Adrenal gland (tissue), 12 donors: ENCODE data around the gene NPVF. TPM values are rescaled to one million over a fixed set of nuclear protein-coding genes. Genes with fewer than 3 reads are reported as not detected.

ENCODE experiments used
- DNase-seq, 7 donors: peaks; one replicate each; pipeline ENCODE4 v3.0.0-alpha.2; 2019 to 2020
- H3K27ac ChIP-seq, 5 donors: fragments of 200-600 bp; sonication (generic) in 4 of 5; 1 replicate in 3 of 5; 2 replicates in 2 of 5; pipeline versions ENCODE4 v1.5.1 to v1.8.0; 2016 to 2020; ENCODE audit warnings: mild to moderate bottlenecking in 1 of 5
- H3K27me3 ChIP-seq: fragments of 200-600 bp; 2 replicates; pipeline ENCODE4 v1.8.0; 2021
- H3K36me3 ChIP-seq, 2 donors: fragments of 200-600 bp; replicated peaks in 1 of 2; 1 replicate in 1 of 2; 2 replicates in 1 of 2; pipeline versions ENCODE4 v1.5.1 to v1.8.0; 2018 to 2022
- H3K4me1 ChIP-seq, 2 donors: fragments of 200-600 bp; replicated peaks in 1 of 2; 1 replicate in 1 of 2; 2 replicates in 1 of 2; pipeline versions ENCODE4 v1.5.1 to v1.8.0; 2018 to 2021
- H3K4me3 ChIP-seq, 4 donors: fragments of 200-600 bp; sonication (generic) in 3 of 4; one replicate each; pipeline ENCODE4 v1.5.1; 2016 to 2018
- H3K9me3 ChIP-seq, 3 donors: fragments of 200-600 bp; sonication (generic) in 1 of 3; replicated peaks in 1 of 3; 1 replicate in 2 of 3; 2 replicates in 1 of 3; pipeline versions ENCODE4 v1.5.1 to v1.8.0; 2016 to 2021
- CTCF ChIP-seq, 6 experiments: fragments of 450-650 bp in 4 of 6; fragments of 200-600 bp in 2 of 6; sonication (generic) in 1 of 6; IDR thresholded peaks; 1 replicate in 5 of 6; 2 replicates in 1 of 6; pipeline versions ENCODE4 v1.5.1 to v1.8.0; 2016 to 2021; ENCODE audit warnings: antibody characterized with exemption in 6 of 6, mild to moderate bottlenecking in 2 of 6, moderate library complexity in 1 of 6
- POLR2A ChIP-seq, 2 donors: fragments of 450-650 bp; IDR thresholded peaks; one replicate each; pipeline ENCODE4 v1.6.1; 2017; ENCODE audit warnings: antibody characterized with exemption in 2 of 2, mild to moderate bottlenecking in 2 of 2, moderate library complexity in 1 of 2
- WGBS, 4 donors: extraction: QIAGEN DNeasy Blood & Tissue Kit in 2 of 4; methylation state at CpG; one replicate each; pipeline versions ENCODE4 v1.1.5 to v1.1.7; 2013 to 2017; 5-methylcytosine and 5-hydroxymethylcytosine counted together
- intact Hi-C, 2 donors: fragments of 100-400 bp; cut with DNase I; formaldehyde crosslinking; loops; one replicate each; pipeline versions ENCODE4 v1.14.1 to v1.15.0; 2022 to 2023
- polyA plus RNA-seq, 3 donors: library from polyadenylated mRNA; stranded (reverse); fragments of 200-250 nt in 2 of 3; fragments of 350-450 nt in 1 of 3; fragmentation: Illumina TruSeq in 1 of 3; extraction: RNeasy Lipid Tissue Mini Kit (QIAGEN cat#74804) in 1 of 3; gene quantifications; one replicate each; pipeline ENCODE4 v1.2.3, GENCODE V29; 2013 to 2014
- total RNA-seq, 9 donors: library from RNA; depleted of rRNA in 4 of 9; stranded (reverse); fragments of >200 nt in 4 of 9; fragments of 120-200 nt in 1 of 9; fragmentation: NEBNext Ultra II Directional in 1 of 9; extraction: Animal tissue kit (Norgen Biotek cat#: 25700) in 1 of 9; gene quantifications; one replicate each; pipeline versions ENCODE4 v1.1.0 to v1.2.4, GENCODE V29; 2013 to 2023
- donor health status: healthy with polysubstance abuse.
- donor health status: Bipolar disorder and iron deficiency.
- donor health status: DM: yes; HTN: yes; CAD: no.
- donor health status: DM: no; HTN: no; CAD: no.
- donor health status: DM: no; HTN: no; CAD: no.
- donor health status: DM: yes; HTN: yes; CAD: no.

The NPVF gene
- total and polyA plus RNA-seq, 12 donors: not detected

- Histone ChIP-seq H3K27ac (no peak overlapping the region), H3K4me1 (no peaks in the 10 kb centered on the region), H3K9me3 (no peaks in the 10 kb centered on the region), H3K27me3 (no peaks in the 10 kb centered on the region), H3K4me3 (no peak overlapping the region), H3K36me3 (no peaks in the 10 kb centered on the region)
- WGBS, 4 donors: 67 to 88% (median 81%) methylated on average over 2 of the region's 2 CpGs
- intact Hi-C loops: no loop called here
- TF ChIP-seq CTCF (IDR thresholded peaks at IDR 0.05) (no peak), POLR2A (IDR thresholded peaks at IDR 0.05) (no peak)
- no peak for DNase-seq
Observed at GRCh38 chr7:25194036-25194435, 34.2 kb downstream of the NPVF start.

- WGBS, 4 donors: 77 to 84% (median 82%) methylated on average over 3 of the region's 3 CpGs
- intact Hi-C loops: no loop called here
- Histone ChIP-seq H3K27me3 (no peaks in the 10 kb centered on the region), H3K4me1 (no peaks in the 10 kb centered on the region), H3K27ac (no peak overlapping the region), H3K4me3 (no peak overlapping the region), H3K9me3 (no peaks in the 10 kb centered on the region), H3K36me3 (no peaks in the 10 kb centered on the region)
- no peak for DNase-seq
- TF ChIP-seq POLR2A (IDR thresholded peaks at IDR 0.05) (no peak), CTCF (IDR thresholded peaks at IDR 0.05) (no peak)
Observed at GRCh38 chr7:25192043-25192442, 36.2 kb downstream of the NPVF start.

- TF ChIP-seq CTCF (IDR thresholded peaks at IDR 0.05) (no peak), POLR2A (IDR thresholded peaks at IDR 0.05) (no peak)
- DNase-seq: no peak
- no peaks in the 10 kb centered on the region for H3K4me1 ChIP-seq
- H3K9me3 ChIP-seq: no peaks in the 10 kb centered on the region
- no peaks in the 10 kb centered on the region for H3K36me3 ChIP-seq
- no peak overlapping the region for H3K4me3 ChIP-seq
- H3K27ac ChIP-seq: no peak overlapping the region
- WGBS, 4 donors: 91 to 95% (median 92%) methylated on average over 6 of the region's 6 CpGs
- H3K27me3 ChIP-seq: no peaks in the 10 kb centered on the region
- intact Hi-C loops: no loop called here
Observed at GRCh38 chr7:25189197-25189596, 39.1 kb downstream of the NPVF start.

- Histone ChIP-seq H3K27me3 (no peaks in the 10 kb centered on the region), H3K36me3 (no peaks in the 10 kb centered on the region), H3K27ac (no peak overlapping the region), H3K4me1 (no peaks in the 10 kb centered on the region), H3K9me3 (no peaks in the 10 kb centered on the region), H3K4me3 (no peak overlapping the region)
- no peak for DNase-seq
- 83 to 91% (median 86%) methylated on average over 7 to 8 of the region's 8 CpGs for WGBS, 4 donors
- TF ChIP-seq CTCF (IDR thresholded peaks at IDR 0.05) (no peak), POLR2A (IDR thresholded peaks at IDR 0.05) (no peak)
- intact Hi-C loops: no loop called here
Observed at GRCh38 chr7:25187932-25188331, 40.4 kb downstream of the NPVF start.
